ENCODE data around the gene YPEL1.

The YPEL1 gene

GRCh38 chr22:21714059-21714770 lies 21.4 kb downstream of the YPEL1 start:
- H3K27ac ChIP-seq = peak overlapping the region; percentile 33; the same call in 1 of the 2 replicates
- POLR2A ChIA-PET (ENCODE audit: low non-redundant PET) = no interaction called here
- CTCF ChIA-PET = interaction anchor here (0.8 to 1.1 kb wide), 2 partner anchors 12 to 202 kb away, joined by 3 read pairs; no protein-coding TSS in a partner anchor
- no peak for DNase-seq (ENCODE audit: low spot score)
- no peak for TF ChIP-seq CTCF (conservative IDR thresholded peaks at IDR 0.05; ENCODE audit: low read depth)

- no peak for DNase-seq (ENCODE audit: low spot score)
- peak overlapping the region; percentile 8; the same call in 1 of the 2 replicates for H3K27ac ChIP-seq
- TF ChIP-seq CTCF (conservative IDR thresholded peaks at IDR 0.05; ENCODE audit: low read depth) = peak; percentile 15
- ChIA-PET CTCF (interaction anchor here (0.6 to 1.1 kb wide), 4 partner anchors 12 to 203 kb away, joined by 3 to 5 read pairs (median 3); no protein-coding TSS in a partner anchor), POLR2A (ENCODE audit: low non-redundant PET) (no interaction called here)
Measured at GRCh38 chr22:21713428-21714058, 22.1 kb downstream of the YPEL1 start.

- TF ChIP-seq CTCF (conservative IDR thresholded peaks at IDR 0.05; ENCODE audit: low read depth) = peak; percentile 85
- POLR2A ChIA-PET (ENCODE audit: low non-redundant PET) = no interaction called here
- H3K27ac ChIP-seq = no peak overlapping the region
- DNase-seq (ENCODE audit: low spot score) = peak; percentile 59
- CTCF ChIA-PET = interaction anchor here (0.6 to 1.1 kb wide), 4 partner anchors 13 to 204 kb away, joined by 3 to 5 read pairs (median 3); no protein-coding TSS in a partner anchor
Measured at GRCh38 chr22:21712751-21713427, 22.7 kb downstream of the YPEL1 start.

- no peak for DNase-seq (ENCODE audit: low spot score)
- ChIA-PET POLR2A (ENCODE audit: low non-redundant PET) (no interaction called here), CTCF (no interaction called here)
- TF ChIP-seq CTCF (conservative IDR thresholded peaks at IDR 0.05; ENCODE audit: low read depth) = no peak
- no peak overlapping the region for H3K27ac ChIP-seq
Measured at GRCh38 chr22:21711851-21712250, 23.7 kb downstream of the YPEL1 start.

- DNase-seq (ENCODE audit: low spot score) = peak; percentile 20
- ChIA-PET POLR2A (ENCODE audit: low non-redundant PET) (no interaction called here), CTCF (no interaction called here)
- TF ChIP-seq CTCF (conservative IDR thresholded peaks at IDR 0.05; ENCODE audit: low read depth) = no peak
- peak overlapping the region; percentile 13; the same call in 1 of the 2 replicates for H3K27ac ChIP-seq
Measured at GRCh38 chr22:21710156-21710555, 25.4 kb downstream of the YPEL1 start.

- peak overlapping the region; percentile 13; the same call in 1 of the 2 replicates for H3K27ac ChIP-seq
- CTCF ChIA-PET = no interaction called here
- TF ChIP-seq CTCF (conservative IDR thresholded peaks at IDR 0.05; ENCODE audit: low read depth) = no peak
- DNase-seq (ENCODE audit: low spot score) = no peak
- POLR2A ChIA-PET (ENCODE audit: low non-redundant PET) = no interaction called here
Measured at GRCh38 chr22:21709688-21710087, 25.9 kb downstream of the YPEL1 start.
